ENCODE measurements around the gene BRPF3. TPM values are rescaled to one million over a fixed set of nuclear protein-coding genes. Genes with fewer than 3 reads are reported as not detected.

The BRPF3 gene
- total RNA-seq, 4 donors from 2014 or later, result 21.5 to 34.8 (median 22.3) TPM

DNA sequence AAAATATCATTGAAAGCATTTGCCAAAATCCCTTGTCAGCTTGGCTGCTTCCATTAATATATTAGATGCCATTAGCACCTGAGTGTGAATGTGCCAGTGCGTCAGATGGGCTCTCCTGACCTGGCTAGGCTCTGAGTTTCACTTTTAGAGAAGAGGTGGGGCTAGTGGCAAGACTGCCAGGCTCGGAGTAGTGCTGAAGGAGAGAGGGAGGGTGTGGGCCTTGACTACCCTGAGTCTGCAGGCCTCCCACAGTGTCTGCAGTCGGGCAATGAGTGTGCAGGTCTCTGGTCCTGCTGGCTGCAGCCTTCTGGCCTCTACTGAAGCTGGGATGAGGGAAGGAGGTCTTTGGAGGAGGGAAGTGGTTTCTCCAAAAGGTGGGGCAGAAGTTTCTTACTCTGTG is 38.8 kb downstream of the BRPF3 start:
- intact Hi-C loops (cut with DNase I), result no loop called here
- H3K36me3 ChIP-seq, result peaks cover 15 to 49% (median 33%) of the 10 kb centered on the region in 4 donors
- H3K9me3 ChIP-seq, result no peaks in the 10 kb centered on the region
- no peak for TF ChIP-seq POLR2AphosphoS5 (IDR thresholded peaks at IDR 0.05)
- TF ChIP-seq, protein P1, sequence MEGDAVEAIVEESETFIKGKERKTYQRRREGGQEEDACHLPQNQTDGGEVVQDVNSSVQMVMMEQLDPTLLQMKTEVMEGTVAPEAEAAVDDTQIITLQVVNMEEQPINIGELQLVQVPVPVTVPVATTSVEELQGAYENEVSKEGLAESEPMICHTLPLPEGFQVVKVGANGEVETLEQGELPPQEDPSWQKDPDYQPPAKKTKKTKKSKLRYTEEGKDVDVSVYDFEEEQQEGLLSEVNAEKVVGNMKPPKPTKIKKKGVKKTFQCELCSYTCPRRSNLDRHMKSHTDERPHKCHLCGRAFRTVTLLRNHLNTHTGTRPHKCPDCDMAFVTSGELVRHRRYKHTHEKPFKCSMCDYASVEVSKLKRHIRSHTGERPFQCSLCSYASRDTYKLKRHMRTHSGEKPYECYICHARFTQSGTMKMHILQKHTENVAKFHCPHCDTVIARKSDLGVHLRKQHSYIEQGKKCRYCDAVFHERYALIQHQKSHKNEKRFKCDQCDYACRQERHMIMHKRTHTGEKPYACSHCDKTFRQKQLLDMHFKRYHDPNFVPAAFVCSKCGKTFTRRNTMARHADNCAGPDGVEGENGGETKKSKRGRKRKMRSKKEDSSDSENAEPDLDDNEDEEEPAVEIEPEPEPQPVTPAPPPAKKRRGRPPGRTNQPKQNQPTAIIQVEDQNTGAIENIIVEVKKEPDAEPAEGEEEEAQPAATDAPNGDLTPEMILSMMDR (IDR thresholded peaks at IDR 0.05), result no peak
- TF ChIP-seq POLR2A (IDR thresholded peaks at IDR 0.05; ENCODE audit: low read depth), result no peak
- TF ChIP-seq EP300 (IDR thresholded peaks at IDR 0.05), result no peak
- no peak overlapping the region for H3K4me3 ChIP-seq
- H3K27ac ChIP-seq (replicated peaks in 1 of 4), result no peak overlapping the region
- WGBS, result 65% methylated on average over 3 of the region's 3 CpGs
- DNase-seq (ENCODE audit: extremely low spot score), result no peak
- no peaks in the 10 kb centered on the region for H3K27me3 ChIP-seq
- no peaks in the 10 kb centered on the region for H3K4me1 ChIP-seq

DNA sequence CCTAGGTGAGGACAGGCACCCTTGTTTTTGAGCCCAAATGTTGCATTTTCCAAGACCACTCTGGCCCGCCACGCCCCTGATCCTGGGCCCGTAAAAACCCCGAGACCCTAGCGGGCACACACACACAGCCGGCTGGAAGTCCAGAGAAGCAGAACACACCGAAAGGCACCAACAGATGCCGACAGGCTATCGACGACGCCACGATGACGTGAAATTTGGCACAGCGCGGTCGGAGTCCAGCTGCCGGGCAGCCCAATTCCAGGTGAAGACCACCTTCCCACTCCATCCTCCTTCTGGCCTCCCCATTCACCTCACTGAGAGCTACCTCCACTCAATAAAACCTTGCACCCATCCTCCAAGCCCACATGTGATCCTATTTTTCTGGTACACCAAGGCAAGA is 39.3 kb downstream of the BRPF3 start:
- Histone ChIP-seq H3K36me3 (peaks cover 9 to 43% (median 28%) of the 10 kb centered on the region in 4 donors), H3K27me3 (no peaks in the 10 kb centered on the region), H3K9me3 (no peaks in the 10 kb centered on the region), H3K4me3 (no peak overlapping the region), H3K27ac (replicated peaks in 1 of 4) (no peak overlapping the region), H3K4me1 (no peaks in the 10 kb centered on the region)
- TF ChIP-seq POLR2A (IDR thresholded peaks at IDR 0.05; ENCODE audit: low read depth), result no peak
- intact Hi-C loops (cut with DNase I), result no loop called here
- 95% methylated on average over 17 of the region's 17 CpGs for WGBS
- no peak for DNase-seq (ENCODE audit: extremely low spot score)

DNA sequence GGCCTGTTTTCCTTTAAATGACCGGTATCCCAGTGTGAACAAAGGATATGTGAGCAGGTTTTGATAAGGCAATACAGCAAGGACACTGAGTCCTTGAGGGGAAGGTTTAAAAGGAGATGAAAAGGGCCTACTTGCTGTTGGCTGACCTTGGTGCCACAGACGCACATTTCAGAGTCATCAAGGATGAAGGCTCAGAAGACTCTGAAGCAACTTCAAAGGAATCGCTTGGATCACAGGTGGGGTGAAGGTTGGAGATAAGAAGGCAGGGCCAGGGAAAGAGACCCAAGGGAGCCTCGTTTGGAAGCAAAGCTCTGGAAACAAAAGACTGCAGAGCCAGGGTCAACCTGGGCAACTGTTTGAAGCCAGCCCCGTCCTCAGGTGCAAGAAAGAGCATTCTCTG is 43.2 kb downstream of the BRPF3 start:
- WGBS, result 84% methylated on average over 5 of the region's 5 CpGs
- no peak overlapping the region for H3K27ac ChIP-seq (replicated peaks in 1 of 4)
- H3K9me3 ChIP-seq, result no peaks in the 10 kb centered on the region
- DNase-seq (ENCODE audit: extremely low spot score), result no peak
- intact Hi-C loops (cut with DNase I), result no loop called here
- H3K36me3 ChIP-seq, result peaks cover 0 to 11% (median 4%) of the 10 kb centered on the region in 4 donors
- no peaks in the 10 kb centered on the region for H3K27me3 ChIP-seq
- no peaks in the 10 kb centered on the region for H3K4me1 ChIP-seq
- H3K4me3 ChIP-seq, result no peak overlapping the region
- TF ChIP-seq, protein P1 (IDR thresholded peaks at IDR 0.05), result no peak
- no peak for TF ChIP-seq POLR2A (IDR thresholded peaks at IDR 0.05; ENCODE audit: low read depth)
- TF ChIP-seq EP300 (IDR thresholded peaks at IDR 0.05), result no peak
- TF ChIP-seq POLR2AphosphoS5 (IDR thresholded peaks at IDR 0.05), result no peak

DNA sequence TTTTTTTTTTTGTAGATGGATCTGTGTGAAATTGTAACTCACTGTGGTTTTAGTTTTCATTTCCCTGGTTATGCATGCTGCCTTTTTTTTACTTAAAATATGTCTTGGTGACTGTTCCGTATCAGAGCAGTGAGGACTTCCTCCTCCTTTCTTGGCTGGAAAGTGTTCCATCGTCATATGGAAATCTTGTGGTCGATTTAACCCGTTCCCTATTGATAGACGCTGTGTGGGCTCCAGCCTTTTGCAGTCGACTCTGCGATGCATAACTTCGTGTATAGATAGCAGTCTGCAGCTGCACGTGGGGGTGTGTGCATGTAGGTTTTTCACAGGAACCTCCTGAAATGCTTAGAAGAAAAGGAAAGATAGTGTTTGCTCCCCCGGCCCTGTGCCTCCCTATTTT is 45.2 kb downstream of the BRPF3 start:
- intact Hi-C loops (cut with DNase I), result no loop called here
- WGBS, result 51% methylated on average over 10 of the region's 10 CpGs
- Histone ChIP-seq H3K27ac (replicated peaks in 1 of 4) (no peak overlapping the region), H3K4me3 (no peak overlapping the region), H3K9me3 (no peaks in the 10 kb centered on the region), H3K36me3 (no peaks in the 10 kb centered on the region), H3K27me3 (no peaks in the 10 kb centered on the region), H3K4me1 (no peaks in the 10 kb centered on the region)
- DNase-seq (ENCODE audit: extremely low spot score), result no peak
- TF ChIP-seq, protein P1 (IDR thresholded peaks at IDR 0.05), result no peak
- TF ChIP-seq POLR2A (IDR thresholded peaks at IDR 0.05; ENCODE audit: low read depth) (no peak), EP300 (IDR thresholded peaks at IDR 0.05) (no peak), POLR2AphosphoS5 (IDR thresholded peaks at IDR 0.05) (no peak)

DNA sequence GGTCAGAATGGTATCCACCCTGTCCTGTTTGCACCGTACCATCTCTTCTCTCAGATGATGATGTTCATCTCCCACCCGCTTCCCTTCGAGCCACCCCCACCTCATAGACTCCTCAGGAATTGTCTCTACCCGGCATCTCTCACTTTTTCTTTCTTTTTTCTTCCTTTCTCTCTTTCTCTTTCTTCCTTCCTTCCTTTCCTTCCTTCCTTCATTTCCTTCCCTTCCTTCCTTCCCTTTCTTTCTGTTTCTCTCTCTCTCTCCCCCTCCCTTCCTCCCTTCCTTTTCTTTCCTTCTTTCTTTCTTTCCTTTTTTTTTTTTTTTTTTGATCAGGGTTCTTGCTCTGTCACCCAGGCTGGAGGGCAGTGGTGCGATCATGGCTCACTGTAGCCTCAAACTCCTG is 45.6 kb downstream of the BRPF3 start:
- no peaks in the 10 kb centered on the region for H3K4me1 ChIP-seq
- intact Hi-C loops (cut with DNase I), result no loop called here
- H3K27me3 ChIP-seq, result no peaks in the 10 kb centered on the region
- H3K9me3 ChIP-seq, result no peaks in the 10 kb centered on the region
- no peak overlapping the region for H3K4me3 ChIP-seq
- WGBS, result 79% methylated on average over 5 of the region's 5 CpGs
- no peaks in the 10 kb centered on the region for H3K36me3 ChIP-seq
- TF ChIP-seq, protein P1 (IDR thresholded peaks at IDR 0.05), result no peak
- TF ChIP-seq EP300 (IDR thresholded peaks at IDR 0.05) (no peak), POLR2A (IDR thresholded peaks at IDR 0.05; ENCODE audit: low read depth) (no peak), POLR2AphosphoS5 (IDR thresholded peaks at IDR 0.05) (no peak)
- H3K27ac ChIP-seq (replicated peaks in 1 of 4), result no peak overlapping the region
- DNase-seq (ENCODE audit: extremely low spot score), result no peak
